HL-60 (cell line): ENCODE data around the gene ADAM12.

ENCODE experiments used
- CTCF ChIP-seq: IDR thresholded peaks from one replicate; pipeline ENCODE4 v1.5.1; 2011; ENCODE audit warnings: low read length, control low read depth, inconsistent platforms; ENCODE audit not compliant: insufficient read depth
- REST ChIP-seq: IDR thresholded peaks from 2 replicates; pipeline ENCODE4 v1.6.1; 2012; ENCODE audit warnings: low read depth; ENCODE audit not compliant: insufficient replicate concordance

GRCh38 chr10:126350216-126350992 lies 37.9 kb downstream of the ADAM12 start:
- TF ChIP-seq CTCF, result no peak
- TF ChIP-seq REST, result no peak
